AG09319 (cell line): ENCODE results near the gene KCNK1.
"Not testable (repeated sequence)": the region's sequence is repeated elsewhere in the genome, so short reads cannot be mapped to it uniquely, and the experiment has no call there.

ENCODE experiments used
- DNase-seq: peaks from one replicate; pipeline ENCODE4 v3.0.0-alpha.2; 2010; ENCODE audit warnings: low read depth; ENCODE audit errors: extremely low read depth
- TF ChIP-seq, protein P1 (sequence below): IDR thresholded peaks from 2 replicates; pipeline ENCODE4 v1.5.1; 2011; ENCODE audit warnings: low read depth, mild to moderate bottlenecking, inconsistent platforms, low read length, moderate library complexity

KCNK1 gene

DNA sequence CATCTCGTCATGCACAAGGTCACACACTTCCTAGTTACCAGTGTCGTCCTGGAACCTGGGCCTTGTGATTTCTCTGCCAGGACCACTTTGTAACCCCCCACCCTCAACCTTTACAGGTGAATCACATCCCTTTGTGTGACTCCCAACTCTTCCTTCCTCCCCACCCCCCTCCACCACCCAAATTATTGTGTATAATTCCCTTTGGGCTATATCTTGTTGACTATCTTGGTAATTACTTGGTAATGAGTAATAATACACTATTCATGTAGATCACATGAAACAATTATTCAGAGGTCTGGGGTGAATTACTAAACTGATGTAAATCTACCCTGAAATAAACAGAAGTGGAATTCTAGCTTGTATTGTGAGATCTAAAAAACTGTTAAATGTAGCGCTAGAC is 1.7 kb downstream of the KCNK1 start:
- TF ChIP-seq, protein P1, sequence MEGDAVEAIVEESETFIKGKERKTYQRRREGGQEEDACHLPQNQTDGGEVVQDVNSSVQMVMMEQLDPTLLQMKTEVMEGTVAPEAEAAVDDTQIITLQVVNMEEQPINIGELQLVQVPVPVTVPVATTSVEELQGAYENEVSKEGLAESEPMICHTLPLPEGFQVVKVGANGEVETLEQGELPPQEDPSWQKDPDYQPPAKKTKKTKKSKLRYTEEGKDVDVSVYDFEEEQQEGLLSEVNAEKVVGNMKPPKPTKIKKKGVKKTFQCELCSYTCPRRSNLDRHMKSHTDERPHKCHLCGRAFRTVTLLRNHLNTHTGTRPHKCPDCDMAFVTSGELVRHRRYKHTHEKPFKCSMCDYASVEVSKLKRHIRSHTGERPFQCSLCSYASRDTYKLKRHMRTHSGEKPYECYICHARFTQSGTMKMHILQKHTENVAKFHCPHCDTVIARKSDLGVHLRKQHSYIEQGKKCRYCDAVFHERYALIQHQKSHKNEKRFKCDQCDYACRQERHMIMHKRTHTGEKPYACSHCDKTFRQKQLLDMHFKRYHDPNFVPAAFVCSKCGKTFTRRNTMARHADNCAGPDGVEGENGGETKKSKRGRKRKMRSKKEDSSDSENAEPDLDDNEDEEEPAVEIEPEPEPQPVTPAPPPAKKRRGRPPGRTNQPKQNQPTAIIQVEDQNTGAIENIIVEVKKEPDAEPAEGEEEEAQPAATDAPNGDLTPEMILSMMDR, result no peak
- no peak for DNase-seq

DNA sequence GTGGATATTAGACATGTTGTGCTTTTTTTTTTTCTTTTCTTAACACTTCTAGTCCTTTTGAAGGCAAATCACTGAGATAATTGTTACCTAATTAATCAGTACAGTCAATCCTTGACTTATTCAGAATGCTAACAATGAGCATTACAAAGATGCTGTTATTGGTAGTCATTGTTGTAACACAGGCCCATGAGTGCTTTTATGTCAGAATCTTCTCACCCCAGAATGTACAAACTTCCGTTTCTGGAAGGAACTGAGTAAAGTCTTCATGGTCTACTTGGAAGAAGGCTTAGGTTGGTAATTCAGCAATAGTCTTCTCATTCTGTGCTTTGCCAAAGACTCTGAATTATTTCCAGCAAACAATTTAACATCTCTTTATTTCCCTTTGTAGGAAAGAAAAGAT is 3.1 kb downstream of the KCNK1 start:
- no peak for DNase-seq
- TF ChIP-seq, protein P1, result no peak

DNA sequence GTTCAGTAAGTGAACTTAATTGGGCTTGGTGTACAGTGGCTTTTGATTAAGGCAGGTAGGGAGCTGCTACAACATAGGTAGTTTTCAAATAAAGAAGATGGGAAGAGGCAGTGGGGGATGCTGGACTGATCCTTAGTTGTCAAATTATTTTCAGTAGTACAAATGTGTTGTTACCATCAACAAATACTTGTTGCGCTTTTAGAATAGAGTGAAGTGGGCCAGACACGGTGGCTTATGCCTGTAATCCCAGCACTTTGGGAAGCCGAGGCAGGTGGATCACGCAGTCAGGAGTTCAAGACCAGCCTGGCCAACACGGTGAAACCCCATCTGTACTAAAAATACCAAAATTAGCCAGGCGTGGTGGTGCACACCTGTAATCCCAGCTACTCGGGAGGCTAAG is 5.5 kb downstream of the KCNK1 start:
- DNase-seq, result not testable (repeated sequence)

DNA sequence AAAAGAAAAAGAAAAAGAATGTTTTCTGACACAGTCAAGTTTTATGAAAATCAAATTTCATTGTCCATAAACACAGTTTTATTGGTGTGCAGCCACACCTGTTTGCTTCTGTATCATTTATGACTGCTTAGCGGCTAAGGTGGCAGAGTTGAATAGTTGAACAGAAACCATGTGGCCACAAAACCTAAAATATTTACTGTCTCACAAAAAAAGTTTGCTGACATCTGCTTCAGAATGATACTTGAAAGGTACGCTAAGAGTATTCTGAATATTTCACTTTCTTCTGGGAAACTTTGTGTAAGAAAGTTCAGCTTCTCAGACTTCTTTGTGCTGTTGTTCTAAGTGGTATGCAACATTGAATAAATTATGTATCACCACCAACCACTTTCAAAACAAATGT is 6.2 kb downstream of the KCNK1 start:
- TF ChIP-seq, protein P1, result no peak
- no peak for DNase-seq

DNA sequence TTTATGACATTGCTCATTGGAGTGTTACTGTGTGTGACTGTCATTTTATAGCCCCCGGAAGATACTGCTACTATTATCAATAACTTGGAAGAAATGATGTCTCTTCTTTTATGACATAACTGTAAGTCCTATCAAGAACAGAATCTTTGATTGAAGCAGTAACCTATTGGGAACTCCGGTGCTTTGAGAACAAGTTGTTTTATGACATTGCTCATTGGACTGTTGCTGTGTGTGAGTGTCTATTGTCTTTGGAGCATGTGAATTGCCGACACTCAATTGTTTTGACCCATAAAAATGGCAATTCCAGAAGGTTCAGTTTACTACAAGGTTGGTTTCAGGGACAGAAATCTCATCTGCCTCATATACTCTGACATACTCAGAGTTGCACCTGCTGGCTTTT is 8.0 kb downstream of the KCNK1 start:
- TF ChIP-seq, protein P1, result no peak
- DNase-seq, result no peak

DNA sequence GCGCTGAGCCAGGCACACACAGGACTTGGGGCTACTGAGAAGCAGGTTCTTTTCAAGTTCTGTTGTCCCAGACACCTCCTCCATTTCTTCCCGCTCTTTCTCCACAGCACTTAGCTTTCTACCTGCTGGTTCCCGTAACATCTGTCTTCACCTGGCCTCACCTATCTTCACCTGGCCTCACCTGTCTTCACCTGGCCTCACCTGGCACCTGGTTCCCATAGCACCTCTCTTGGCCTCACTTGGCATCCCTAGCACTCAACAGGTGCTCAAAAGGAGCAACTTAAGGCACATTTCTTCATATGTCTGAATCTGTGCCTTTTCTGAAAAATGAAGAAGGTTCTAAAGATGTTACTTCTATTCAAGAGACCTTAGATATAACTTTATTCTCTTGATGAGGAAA is 10.4 kb downstream of the KCNK1 start:
- TF ChIP-seq, protein P1, result no peak
- DNase-seq, result no peak

DNA sequence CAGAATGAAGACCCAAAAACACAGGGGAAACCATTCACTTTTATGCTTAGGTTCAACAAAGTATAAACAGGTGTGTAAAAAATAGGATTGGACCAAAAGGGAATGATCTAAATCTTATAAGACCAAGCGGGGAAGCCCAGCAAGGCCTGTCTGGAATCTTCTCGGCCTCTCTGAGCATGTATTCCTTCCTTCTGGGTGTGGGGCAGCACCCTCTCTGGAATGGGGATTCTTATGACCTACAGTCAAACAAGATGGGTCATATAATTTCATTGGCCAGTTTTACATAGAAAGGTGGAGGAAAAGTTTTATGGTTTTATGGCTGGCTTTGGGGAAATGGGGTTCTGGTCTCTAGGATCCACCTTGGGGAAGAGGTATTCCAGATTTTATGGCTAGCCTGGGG is 11.2 kb downstream of the KCNK1 start:
- no peak for DNase-seq
- TF ChIP-seq, protein P1, result no peak

DNA sequence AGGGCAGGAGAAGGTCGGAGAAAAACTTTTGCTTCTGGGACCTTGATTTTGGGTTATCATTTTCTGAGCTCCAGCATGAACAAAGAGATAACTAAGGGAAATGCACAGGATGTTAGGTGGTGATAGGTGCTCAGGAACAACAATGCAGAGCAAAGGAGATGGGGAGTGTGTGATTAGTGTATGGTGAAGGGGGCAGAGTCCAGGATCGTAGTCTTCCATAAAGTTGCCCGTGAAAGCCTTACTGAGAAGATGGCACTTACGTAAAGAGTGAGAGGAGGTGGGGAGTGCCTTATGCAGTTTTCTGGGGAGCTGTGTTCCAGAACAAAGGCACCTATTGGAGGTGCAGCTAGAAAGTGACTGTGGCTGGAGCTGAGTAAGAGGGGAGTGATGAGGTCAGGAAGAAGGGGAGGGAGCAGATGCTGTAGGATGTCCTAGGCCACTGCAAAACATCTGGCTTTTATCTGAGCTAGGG is 11.6 kb downstream of the KCNK1 start:
- TF ChIP-seq, protein P1, result no peak
- no peak for DNase-seq
